Measurements from ENCODE around the gene CHODL.
A peak's percentile ranks its signal among the peaks of the same experiment; 100 is the strongest.

The CHODL gene, protein sequence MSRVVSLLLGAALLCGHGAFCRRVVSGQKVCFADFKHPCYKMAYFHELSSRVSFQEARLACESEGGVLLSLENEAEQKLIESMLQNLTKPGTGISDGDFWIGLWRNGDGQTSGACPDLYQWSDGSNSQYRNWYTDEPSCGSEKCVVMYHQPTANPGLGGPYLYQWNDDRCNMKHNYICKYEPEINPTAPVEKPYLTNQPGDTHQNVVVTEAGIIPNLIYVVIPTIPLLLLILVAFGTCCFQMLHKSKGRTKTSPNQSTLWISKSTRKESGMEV

DNA sequence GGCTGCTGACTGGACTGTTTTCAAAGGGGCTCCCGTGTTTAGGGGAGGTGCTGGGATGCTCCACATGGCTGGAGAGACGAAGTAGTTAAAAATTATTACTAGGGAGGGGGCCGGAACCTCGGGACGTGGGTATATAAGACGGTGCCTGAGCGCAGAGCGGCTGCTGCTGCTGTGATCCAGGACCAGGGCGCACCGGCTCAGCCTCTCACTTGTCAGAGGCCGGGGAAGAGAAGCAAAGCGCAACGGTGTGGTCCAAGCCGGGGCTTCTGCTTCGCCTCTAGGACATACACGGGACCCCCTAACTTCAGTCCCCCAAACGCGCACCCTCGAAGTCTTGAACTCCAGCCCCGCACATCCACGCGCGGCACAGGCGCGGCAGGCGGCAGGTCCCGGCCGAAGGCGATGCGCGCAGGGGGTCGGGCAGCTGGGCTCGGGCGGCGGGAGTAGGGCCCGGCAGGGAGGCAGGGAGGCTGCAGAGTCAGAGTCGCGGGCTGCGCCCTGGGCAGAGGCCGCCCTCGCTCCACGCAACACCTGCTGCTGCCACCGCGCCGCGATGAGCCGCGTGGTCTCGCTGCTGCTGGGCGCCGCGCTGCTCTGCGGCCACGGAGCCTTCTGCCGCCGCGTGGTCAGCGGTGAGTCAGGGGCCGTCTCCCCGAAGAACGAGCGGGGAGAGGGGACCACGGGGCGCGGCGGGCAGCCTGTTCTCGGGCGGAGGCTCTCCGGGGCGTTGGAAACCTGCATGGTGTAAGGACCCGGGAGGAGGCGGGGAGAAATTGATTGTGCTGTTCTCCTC, at the start of gene CHODL:
Gene CHODL, plus strand, starts transcription at position 163 of the 793 bp plus-strand sequence. Its CDS starts 391 bp downstream, at position 554.
- DNase-seq, result peak; percentile 15

DNA sequence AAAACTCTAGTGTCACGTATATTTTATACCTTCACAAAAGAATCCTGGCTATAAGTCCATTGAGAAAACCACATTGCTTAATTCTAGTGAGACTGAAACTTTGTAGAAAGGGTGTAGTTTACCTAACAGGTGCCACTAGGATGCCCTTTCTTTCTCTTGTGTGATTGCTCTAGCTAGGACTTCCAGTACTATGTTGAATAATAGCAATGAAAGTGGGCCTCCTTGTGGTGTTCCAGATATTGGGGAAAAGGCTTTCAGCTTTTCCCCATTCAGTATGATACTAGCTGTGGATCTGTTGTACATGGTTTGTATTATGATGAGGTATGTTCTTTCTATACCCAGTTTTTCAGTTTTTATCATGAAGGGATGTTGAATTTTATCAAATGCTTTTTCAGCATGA, 39.7 kb upstream of the CHODL start:
- DNase-seq, result no peak

DNA sequence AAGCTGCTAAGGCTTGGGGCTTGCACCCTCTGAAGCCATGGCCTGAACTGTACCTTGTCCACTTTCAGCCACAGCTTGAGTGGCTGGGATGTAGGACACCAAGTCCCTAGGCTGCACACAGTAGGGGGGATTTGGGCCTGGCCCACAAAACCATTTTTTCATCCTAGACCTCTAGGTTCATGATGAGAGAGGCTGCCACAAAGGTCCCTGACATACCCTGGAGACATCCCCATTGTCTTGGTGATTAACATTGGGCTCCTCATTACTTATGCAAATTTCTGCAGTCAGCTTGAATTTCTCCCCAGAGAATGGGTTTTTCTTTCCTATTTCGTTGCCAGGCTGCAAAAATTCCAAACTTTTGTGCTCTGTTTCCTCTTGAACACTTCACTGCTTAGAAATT, 26.3 kb upstream of the CHODL start:
- no peak for DNase-seq

DNA sequence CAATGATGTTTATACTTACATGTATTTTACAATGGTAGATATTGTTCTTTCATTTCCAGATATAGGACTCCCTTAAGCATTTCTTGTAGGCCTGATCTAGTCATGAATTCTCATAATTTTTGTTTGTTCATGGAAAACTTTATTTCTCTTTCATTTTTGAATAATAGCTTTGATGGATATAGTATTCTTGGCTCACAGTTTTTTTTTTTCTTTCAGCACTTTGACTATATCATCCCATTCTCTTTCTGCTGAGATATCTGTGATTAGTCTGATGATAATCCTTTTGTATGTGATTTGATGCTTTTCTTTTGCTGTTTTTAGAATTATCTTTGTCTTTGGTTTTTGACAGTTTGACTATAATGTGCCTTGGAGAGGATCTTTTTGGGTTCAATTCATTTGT, 24.1 kb upstream of the CHODL start:
- DNase-seq, result no peak

DNA sequence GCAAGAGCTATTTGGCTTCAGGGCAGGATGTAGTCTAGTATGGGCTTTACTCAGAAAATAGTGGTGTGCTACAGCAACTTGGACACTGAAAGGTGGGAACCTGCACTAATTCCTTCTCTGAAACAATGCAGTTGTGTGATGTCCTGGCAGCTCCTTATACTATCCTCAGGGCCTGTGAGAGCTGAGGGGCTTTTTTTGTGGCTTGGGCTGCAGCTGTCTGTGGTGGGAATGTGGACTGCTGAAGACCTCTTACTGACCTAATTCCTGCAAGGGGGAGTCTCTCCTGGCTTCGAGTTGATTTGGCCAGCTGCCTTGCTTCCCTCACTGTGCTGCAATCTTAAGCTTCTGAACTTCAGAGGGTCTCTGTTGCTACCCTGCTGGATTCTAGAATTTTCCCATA, 22.3 kb upstream of the CHODL start:
- DNase-seq, result no peak

DNA sequence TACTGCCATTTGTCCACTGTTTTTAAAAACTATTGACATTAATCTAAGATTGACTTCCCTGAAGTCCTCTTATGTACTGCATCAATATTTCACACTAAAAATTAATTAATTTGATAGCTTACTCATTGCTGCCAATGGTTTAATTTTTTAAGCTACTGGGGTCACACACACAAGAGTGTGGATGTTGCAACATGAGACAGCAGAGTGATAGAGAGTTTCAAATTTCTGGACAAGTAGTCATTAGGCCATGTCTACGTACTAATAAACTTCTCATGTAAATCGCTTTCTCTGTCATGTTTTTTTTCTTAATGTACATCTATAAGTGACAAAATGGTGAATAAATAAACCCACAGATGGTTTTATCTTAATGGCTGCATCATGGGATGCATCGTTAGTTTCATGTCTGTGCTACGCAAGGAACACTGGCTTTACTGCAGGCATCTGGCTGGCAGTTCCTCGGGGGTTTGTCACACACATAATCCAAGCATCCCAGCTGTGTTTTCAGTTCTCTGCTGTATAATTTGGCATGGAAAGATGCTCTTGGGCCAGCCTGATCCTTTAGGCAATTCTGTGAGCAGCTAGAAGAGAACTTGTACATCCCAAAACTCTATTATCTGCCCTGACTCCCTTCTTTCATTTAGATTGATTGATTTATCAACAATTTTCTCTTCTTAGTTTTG, 16.4 kb upstream of the CHODL start:
- DNase-seq, result peak; percentile 0

DNA sequence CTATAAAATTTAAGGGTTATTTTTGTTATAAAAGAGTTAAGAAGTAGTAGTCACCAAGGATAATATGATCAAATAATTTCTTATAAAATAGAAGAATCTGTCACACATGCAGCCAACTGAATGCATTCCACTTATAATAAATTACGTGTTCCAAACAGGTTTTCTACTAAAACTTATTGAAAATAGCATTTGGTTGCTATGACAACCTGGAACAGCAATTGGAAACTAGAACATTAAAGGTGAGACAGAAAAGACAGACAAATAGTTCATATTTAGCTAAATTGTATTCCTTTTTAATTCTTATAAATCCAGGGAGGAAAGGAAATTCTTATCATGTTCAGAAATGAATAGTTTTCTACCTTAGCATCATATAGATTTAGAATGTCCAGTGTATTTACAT, 9.1 kb upstream of the CHODL start:
- DNase-seq, result no peak

DNA sequence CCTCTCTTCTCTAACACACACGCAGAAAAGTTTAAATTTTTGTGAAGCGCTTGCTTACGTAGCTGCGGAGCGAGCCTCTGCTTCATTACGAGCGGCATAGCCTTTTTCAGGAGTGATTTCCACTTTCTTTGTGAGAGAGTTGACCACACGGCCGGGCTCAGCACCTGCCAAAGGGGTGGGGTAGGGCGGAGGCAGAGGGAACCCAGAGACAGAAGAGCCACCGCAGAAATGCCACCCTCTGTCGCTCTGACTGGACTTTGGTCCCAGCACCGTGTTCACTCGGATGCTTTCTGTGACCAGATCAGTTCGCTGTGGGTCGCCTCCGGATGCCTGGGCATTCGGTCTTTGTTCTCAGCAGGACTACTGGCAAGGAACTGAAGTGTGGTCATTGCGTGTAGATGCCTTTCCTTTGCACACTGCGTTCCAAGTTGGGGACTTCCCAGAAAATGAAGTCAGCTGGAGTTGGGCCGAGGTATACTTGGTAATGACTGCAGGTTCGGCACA, 883 bp downstream of the CHODL start:
- DNase-seq, result peak; percentile 3

DNA sequence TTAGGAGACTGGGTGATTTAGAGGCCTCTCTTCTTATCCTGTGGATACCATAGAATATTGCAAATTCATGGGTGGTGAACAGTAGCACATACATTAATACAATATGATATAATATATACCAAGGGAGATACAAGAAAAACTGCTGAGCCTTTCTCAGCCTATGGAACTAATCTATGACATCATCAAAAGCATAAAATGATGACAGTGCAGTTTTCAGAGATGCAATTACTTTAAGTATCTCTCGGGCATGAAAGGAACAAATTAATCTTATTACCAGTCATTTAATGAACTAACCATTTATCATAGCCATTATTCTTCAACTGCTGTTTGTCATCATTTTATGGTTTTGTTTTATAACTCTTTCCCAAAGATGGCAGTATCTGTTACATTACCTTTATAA, 3.5 kb downstream of the CHODL start:
- no peak for DNase-seq

DNA sequence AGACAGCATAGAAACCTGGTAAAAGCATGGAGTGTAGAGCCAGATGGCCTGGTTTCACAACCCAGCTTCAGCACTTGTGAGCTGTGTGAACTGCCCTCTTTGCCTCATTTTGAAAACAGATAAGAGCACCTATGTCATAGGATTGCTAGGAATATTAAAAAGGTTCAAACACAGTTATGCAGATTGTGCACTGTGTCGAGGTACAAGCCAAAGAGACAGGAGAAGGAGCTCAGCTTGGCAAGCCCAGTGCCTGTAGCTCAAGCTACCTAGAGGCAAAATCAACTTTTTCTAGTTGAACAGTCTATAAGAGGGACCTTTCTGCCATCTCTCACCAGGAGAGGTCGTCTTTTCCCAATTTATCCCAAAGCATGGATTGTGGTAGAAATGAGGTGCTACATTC, 5.0 kb downstream of the CHODL start:
- no peak for DNase-seq

DNA sequence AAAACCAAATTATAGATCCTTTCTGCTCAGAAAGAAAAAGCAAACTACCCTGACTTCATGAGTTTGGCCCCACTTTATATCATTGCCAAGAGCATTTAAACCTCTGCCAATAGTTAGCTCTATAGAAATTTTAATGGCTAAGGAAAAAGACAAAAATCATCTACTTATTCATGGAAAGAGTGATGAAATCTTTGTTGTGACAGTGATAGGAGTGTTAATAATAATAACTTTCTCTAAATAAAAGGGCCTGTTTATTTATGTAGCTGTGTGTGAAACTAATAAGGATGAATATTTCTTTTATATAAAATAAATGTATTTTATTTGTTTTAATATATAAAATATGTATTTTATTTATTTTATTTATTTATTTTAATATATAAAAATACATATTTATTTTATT, 6.4 kb downstream of the CHODL start:
- DNase-seq, result no peak

DNA sequence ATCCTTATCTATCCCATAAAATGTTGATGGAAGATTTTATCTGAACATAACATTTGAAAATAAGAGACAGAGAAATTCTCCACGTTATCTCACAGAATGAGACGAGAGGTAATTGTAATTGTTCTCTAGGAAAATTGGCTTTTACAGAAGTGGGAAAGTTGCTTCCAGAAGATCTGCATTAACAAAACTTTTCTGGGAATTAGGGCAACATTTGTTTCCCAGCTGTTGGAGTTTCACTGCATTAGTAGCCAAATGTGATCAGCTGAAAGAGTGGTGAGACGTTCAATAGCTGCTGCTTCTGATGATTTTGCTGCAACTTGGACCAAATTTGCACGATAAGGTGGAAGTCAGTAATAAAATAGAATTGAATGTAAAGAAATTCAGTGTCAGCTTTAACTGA, 7.6 kb downstream of the CHODL start:
- peak; percentile 1 for DNase-seq

DNA sequence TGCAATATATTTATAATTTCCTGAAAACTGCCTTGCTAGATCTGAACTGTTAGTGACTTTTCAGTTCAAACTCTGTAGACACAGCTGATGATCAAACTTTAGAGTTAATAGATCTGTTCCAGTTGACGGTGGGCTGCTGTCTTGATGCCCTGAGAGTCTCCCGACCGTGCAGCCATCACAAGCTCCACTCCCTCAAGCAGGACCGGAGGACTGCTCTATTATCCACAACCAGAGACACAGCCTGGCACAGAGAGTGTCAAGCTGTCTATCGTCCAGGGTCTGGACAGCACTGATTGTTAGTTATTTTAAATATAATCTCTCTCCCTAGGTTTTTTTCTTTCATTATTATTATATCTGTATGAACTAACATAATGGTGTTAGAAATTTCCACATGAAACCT, 8.0 kb downstream of the CHODL start:
- DNase-seq, result peak; percentile 0

DNA sequence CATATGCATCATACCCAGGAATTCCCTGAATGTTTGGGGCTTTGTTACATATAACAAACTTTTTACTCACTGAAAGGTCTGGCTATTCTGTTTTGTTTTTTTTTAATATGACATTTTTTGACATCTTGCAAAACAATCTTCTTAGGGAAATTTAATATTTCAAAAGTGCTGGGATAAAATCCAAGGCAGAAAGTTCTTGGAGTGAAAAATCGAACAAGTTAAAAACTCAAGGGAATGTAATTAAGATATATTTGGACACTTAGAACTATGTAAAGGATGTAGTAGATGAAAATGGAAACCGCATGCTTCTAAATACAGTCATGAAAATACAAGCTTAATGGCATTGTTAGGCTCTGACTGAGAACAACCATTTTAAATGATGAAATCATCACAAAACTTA, 8.6 kb downstream of the CHODL start:
- DNase-seq, result peak; percentile 68

DNA sequence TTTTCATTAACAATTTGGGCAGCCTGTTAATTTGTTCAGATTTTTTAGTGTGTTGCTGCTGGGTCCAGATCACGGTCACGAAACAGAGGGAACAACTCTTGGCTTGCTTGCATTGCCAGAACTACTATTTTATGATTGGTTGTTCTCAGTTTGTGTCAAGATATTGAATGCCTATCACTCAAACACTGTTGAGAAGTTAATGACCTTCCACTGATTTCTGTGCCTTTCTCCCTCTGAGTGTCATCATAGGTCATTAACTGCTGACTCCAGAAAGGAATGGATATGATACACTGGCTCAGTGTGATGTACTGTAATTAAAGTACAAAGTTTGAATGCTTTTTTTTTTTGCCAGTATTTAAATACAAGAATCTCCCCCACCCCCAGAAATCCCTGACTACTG, 9.2 kb downstream of the CHODL start:
- peak; percentile 12 for DNase-seq

DNA sequence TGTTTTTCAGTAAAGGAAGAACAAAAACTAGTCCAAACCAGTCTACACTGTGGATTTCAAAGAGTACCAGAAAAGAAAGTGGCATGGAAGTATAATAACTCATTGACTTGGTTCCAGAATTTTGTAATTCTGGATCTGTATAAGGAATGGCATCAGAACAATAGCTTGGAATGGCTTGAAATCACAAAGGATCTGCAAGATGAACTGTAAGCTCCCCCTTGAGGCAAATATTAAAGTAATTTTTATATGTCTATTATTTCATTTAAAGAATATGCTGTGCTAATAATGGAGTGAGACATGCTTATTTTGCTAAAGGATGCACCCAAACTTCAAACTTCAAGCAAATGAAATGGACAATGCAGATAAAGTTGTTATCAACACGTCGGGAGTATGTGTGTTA, 21.3 kb downstream of the CHODL start:
- DNase-seq, result no peak

DNA sequence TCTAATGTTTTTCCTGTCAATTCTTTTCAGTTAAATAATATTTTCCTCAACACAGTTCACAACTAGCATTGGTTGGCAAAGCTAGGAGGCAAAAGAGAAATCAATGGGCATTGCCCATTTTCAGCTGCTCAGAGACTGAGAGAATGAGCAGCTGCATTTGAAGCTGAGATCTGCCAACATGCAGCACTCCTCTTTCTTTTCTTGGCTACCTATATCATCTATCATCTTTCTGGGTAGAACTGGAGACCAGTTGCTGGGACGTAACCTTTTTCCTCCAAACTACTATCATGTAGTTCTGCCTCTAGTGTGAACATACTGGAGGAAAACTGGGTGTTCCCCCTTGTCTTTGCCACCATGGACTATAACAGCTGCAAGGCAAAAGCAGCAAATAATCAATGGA, 22.9 kb downstream of the CHODL start:
- DNase-seq, result no peak

DNA sequence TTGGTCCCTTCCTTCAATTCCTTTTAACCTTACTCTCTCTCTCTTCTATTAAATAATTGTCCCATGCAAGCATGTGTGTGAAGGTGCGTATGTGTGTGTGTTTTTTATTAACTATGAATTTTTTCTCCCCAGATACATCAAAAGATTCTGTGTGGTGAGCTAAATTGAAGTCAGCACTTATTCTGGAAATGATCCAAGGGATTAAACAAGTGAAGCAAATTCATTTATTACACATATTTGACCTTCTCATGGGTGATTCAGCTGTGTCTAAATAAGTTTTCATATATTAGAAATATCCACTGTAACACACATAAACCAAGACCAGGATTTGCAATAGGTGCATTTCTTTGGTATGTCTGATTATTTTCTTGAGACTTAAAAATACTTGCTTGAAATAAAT, 24.3 kb downstream of the CHODL start:
- DNase-seq, result no peak

DNA sequence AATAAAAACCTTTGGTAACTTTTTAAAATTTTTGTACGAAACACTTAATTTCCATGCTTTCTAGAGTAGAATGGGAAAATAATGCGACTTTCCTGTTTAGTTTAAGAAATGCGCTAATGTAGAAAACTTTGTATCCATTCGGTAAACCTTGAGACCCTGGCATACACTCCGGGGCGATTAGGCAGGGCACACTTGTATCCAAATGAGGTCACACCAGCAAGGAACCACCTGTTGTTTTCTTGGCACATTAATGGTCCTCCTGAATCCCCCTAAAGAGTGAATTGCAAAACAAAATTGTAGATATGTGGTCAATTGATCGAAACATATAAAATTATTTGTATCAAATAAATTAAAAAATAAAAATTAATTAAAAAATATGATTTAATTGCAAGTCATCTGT, 25.2 kb downstream of the CHODL start:
- DNase-seq, result no peak

DNA sequence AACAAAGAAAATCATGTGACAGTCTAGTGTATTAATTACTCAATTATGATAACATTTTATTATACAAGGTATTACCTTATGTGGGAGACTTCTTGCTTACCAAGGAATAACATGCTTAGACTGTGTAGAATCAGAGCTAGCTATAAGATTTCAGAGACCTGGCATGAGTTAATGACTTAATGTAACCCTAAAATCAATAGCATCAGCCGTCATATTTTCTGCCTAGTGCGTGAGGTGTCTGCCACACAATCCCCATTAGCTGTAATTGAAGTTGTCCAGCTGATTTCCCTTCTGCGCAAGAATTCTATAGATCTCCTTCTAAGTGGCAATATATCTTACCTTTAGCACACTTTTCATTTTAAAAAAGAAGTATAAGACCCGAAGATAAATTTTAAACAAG, 28.8 kb downstream of the CHODL start:
- no peak for DNase-seq

DNA sequence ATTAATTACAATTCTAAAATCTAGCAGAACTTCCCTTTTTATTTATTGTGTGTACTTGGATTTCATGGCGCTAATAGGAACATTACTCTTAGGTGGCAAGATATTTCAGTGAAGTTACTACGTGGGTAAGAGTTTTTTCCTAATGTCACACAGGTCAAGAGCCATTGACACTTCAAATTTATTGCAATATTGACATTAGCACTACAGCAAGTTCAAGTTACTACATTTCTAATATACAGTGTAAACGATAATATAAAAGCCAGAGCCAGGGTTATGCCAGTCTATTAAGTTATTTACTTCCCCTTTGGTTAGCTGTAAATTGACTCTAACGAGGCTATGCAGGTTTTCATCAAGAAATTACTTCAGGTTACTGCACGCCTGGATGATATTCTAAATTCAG, 29.7 kb downstream of the CHODL start:
- no peak for DNase-seq

DNA sequence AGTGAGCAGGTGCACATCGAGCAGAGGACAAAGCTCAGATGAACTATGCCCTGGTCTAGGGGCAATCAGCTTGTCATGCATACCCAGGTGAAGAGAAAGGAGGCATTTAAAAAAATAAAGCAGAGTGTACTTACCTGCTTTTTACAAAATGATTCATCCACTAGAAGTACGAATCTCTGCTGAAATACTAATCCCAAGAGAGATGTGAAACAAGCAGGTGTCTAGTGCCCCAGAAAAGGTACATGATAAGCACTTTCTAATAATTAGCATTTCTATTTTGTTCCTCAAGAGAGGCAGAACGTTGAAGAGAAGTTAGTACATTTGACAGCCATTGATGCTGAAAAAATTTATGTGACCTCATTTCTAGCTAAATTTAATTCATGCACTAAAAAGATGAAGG, 31.1 kb downstream of the CHODL start:
- no peak for DNase-seq

DNA sequence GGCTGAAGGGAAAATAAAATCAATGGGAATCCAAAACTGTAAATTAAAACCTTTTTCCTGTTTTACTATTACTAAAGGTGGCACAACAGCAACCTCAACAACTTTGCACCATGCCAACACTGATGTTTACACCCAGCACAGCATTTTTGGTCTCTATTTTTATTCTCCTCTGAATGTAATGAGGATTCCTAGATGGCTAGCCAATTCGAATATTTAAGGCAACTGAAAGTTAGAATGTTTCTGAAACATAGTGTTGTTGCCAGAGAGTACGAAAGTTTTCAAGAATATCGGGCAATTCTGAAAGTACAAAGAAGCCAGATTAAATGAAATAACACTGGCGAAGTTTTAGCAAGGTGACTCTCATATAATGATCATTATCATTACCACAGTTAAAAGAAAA, 40.7 kb downstream of the CHODL start:
- no peak for DNase-seq

DNA sequence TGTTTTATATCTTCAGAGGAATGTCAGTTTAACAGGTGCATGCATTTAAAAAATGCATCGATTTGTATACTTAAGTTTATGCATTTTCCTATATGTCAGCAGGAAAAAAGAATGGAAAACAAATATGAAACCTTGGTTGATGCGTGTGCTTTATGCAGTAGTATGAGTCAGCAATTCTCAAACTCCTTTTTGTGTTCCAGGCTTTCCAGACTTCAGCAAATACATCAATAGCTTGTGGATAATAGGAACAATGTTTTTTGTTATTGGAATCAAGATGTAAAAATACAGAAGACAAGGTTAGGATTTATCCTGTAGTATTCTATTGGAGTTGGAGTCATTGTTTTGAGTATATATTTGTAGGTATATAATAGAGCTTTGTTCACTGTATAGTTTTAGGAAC, 45.2 kb downstream of the CHODL start:
- no peak for DNase-seq

All from fibroblast of skin of right biceps (primary cell).